K562 (cell line): ENCODE results near the gene GATC. TPM values are rescaled to one million over a fixed set of nuclear protein-coding genes. Genes with fewer than 3 reads are reported as not detected.

ENCODE experiments used
- ATAC-seq: fragments of 200-7000 bp; cut with Tn5 transposase; 3 replicates; pipeline ENCODE4 v1.9.1; 2020; ENCODE audit warnings: moderate library complexity
- BruUV-seq: library from RNA; stranded (reverse); fragments of 400-500 nt; replicated peaks from 2 replicates; lab custom pipeline; 2021; lab: Mats Ljungman, UMichigan
- CTCF ChIA-PET: fragments of 300-600 bp; formaldehyde crosslinking; extraction: SDS; loops from one replicate; lab custom pipeline; 2021; ENCODE audit warnings: low intra/inter-chr PET ratio; lab: Yijun Ruan, JAX
- POLR2A ChIA-PET: fragments of 300-600, 350-650 bp; sonication (Branson Sonifier 250); formaldehyde crosslinking; extraction: SDS; loops from one replicate; lab custom pipeline; 2021; ENCODE audit warnings: antibody characterized with exemption, inconsistent platforms; lab: Yijun Ruan, JAX
- DNase-seq, 4 experiments: peaks; one replicate each; pipeline versions ENCODE4 v3.0.0 to v3.0.0-alpha.2; 2011 to 2018; ENCODE audit warnings: low spot score in 3 of 4, mixed read lengths in 3 of 4; ENCODE audit errors: extremely low read depth in 1 of 4
- FAIRE-seq: peaks from 2 replicates; lab custom pipeline; 2011; peaks lifted over from hg19 to GRCh38; lab: Jason Lieb, UNC
- H2AFZ ChIP-seq: 2 replicates; pipeline ENCODE4 v1.6.0; 2011; ENCODE audit warnings: low read depth, low read length, control low read depth, inconsistent platforms
- H3K27ac ChIP-seq: fragments of 200-600 bp; 3 replicates; pipeline ENCODE4 v1.8.0; 2011; ENCODE audit warnings: low read depth, mild to moderate bottlenecking, control low read depth, inconsistent platforms, low read length, moderate library complexity, mixed read lengths; ENCODE audit errors: extremely low read depth
- H3K27me3 ChIP-seq, 2 experiments: fragments of 300-600 bp in 1 of 2; 2 replicates in 1 of 2; 3 replicates in 1 of 2; pipeline versions ENCODE4 v1.6.0 to v1.8.0; 2011; ENCODE audit warnings: inconsistent platforms in 2 of 2, low read length in 2 of 2, mild to moderate bottlenecking in 1 of 2, mixed read lengths in 1 of 2, moderate library complexity in 1 of 2; ENCODE audit not compliant: control insufficient read depth in 2 of 2, insufficient read depth in 2 of 2
- H3K36me3 ChIP-seq: fragments of 300-600 bp; 3 replicates; pipeline ENCODE4 v1.8.0; 2011; ENCODE audit warnings: mild to moderate bottlenecking, low read length, inconsistent platforms; ENCODE audit not compliant: control insufficient read depth, insufficient read depth
- H3K4me1 ChIP-seq, 2 experiments: fragments of 200-600 bp in 1 of 2; replicated peaks in 1 of 2; 2 replicates in 1 of 2; 3 replicates in 1 of 2; pipeline versions ENCODE4 v1.5.1 to v1.8.0; 2011; ENCODE audit warnings: inconsistent platforms in 2 of 2, low read length in 2 of 2, mild to moderate bottlenecking in 1 of 2, mixed read lengths in 1 of 2, moderate library complexity in 1 of 2; ENCODE audit not compliant: control insufficient read depth in 2 of 2, insufficient read depth in 2 of 2
- H3K4me2 ChIP-seq: 2 replicates; pipeline ENCODE4 v1.6.1; 2011; ENCODE audit warnings: low read length, control low read depth, inconsistent platforms, mixed read lengths; ENCODE audit not compliant: insufficient read depth
- H3K4me3 ChIP-seq: fragments of 200-600 bp; sonication (generic), shearing (Covaris generic); 2 replicates; pipeline ENCODE4 v1.5.1; 2016; ENCODE audit warnings: control low read depth, inconsistent platforms
- H3K79me2 ChIP-seq: fragments of 200-600 bp; 3 replicates; pipeline ENCODE4 v1.8.0; 2011; ENCODE audit warnings: low read length, inconsistent platforms; ENCODE audit not compliant: control insufficient read depth, insufficient read depth
- H3K9ac ChIP-seq, 2 experiments: 2 replicates each; pipeline versions ENCODE4 v1.6.0 to v1.6.1; 2011; ENCODE audit warnings: low read depth in 2 of 2, low read length in 2 of 2, control low read depth in 1 of 2, inconsistent platforms in 1 of 2, mild to moderate bottlenecking in 1 of 2, mixed read lengths in 1 of 2; ENCODE audit not compliant: insufficient read depth in 1 of 2
- H3K9me1 ChIP-seq: one replicate; pipeline ENCODE4 v1.6.0; 2011; ENCODE audit warnings: inconsistent platforms, mild to moderate bottlenecking, low read length, moderate library complexity; ENCODE audit not compliant: control insufficient read depth, insufficient read depth
- H3K9me3 ChIP-seq: replicated peaks from 2 replicates; pipeline ENCODE4 v1.5.1; 2011; ENCODE audit warnings: low read depth, low read length, inconsistent platforms; ENCODE audit not compliant: control insufficient read depth, insufficient read depth
- H4K20me1 ChIP-seq: replicated peaks from 2 replicates; pipeline ENCODE4 v1.6.1; 2011; ENCODE audit warnings: low read length, inconsistent platforms, mixed read lengths; ENCODE audit not compliant: control insufficient read depth, insufficient read depth
- CAMTA2 ChIP-seq: fragments of 250-450 bp; sonication (Bioruptor Pico); conservative IDR thresholded peaks from 2 replicates; pipeline ENCODE4 v1.5.1; 2022
- E2F5 ChIP-seq: sonication (generic); formaldehyde crosslinking; IDR thresholded peaks from 2 replicates; pipeline ENCODE4 v1.8.0; 2022; ENCODE audit warnings: mild to moderate bottlenecking, missing genetic modification reagents
- HNRNPH1 ChIP-seq: fragments of 200-400 bp; formaldehyde crosslinking; optimal IDR thresholded peaks from 2 replicates; pipeline ENCODE3; 2017; ENCODE audit warnings: low read depth, mild to moderate bottlenecking, low read length, moderate library complexity
- MTF1 ChIP-seq: fragments of 250-450 bp; sonication (Bioruptor Pico); IDR thresholded peaks from 2 replicates; pipeline ENCODE4 v1.9.0; 2021; ENCODE audit warnings: moderate library complexity, mild to moderate bottlenecking, inconsistent platforms, borderline replicate concordance
- RERE ChIP-seq: sonication (generic); formaldehyde crosslinking; IDR thresholded peaks from 2 replicates; pipeline ENCODE4 v1.8.0; 2023; ENCODE audit warnings: missing genetic modification reagents, mild to moderate bottlenecking, borderline replicate concordance
- SAFB ChIP-seq: fragments of 200-400 bp; formaldehyde crosslinking; IDR thresholded peaks from 2 replicates; pipeline ENCODE4 v1.6.1; 2017; ENCODE audit warnings: low read depth, low read length, borderline replicate concordance
- SIX5 ChIP-seq, 2 experiments: IDR thresholded peaks; 2 replicates each; pipeline ENCODE4 v1.6.1; 2011; ENCODE audit warnings: low read length in 2 of 2, borderline replicate concordance in 1 of 2, low read depth in 1 of 2, mild to moderate bottlenecking in 1 of 2, moderate library complexity in 1 of 2; ENCODE audit not compliant: insufficient read depth in 1 of 2
- TAF7 ChIP-seq: fragments of 450-650 bp; IDR thresholded peaks from 2 replicates; pipeline ENCODE4 v1.6.1; 2016; ENCODE audit warnings: missing genetic modification characterization, missing compliant biosample characterization
- TEAD2 ChIP-seq: fragments of 450-650 bp; IDR thresholded peaks from 2 replicates; pipeline ENCODE4 v1.6.1; 2016; ENCODE audit warnings: missing genetic modification characterization, control low read depth, missing compliant biosample characterization
- ZBTB8A ChIP-seq: fragments of 450-650 bp; IDR thresholded peaks from 2 replicates; pipeline ENCODE4 v1.6.1; 2018; ENCODE audit warnings: mild to moderate bottlenecking, moderate library complexity; ENCODE audit not compliant: partially characterized antibody
- ZNF354B ChIP-seq: fragments of 250-450 bp; sonication (Bioruptor Pico); IDR thresholded peaks from 2 replicates; pipeline ENCODE4 v1.4.0; 2020
- WGBS: fragments of 100-300 bp; shearing (Covaris generic); methylation state at CpG from one replicate; pipeline ENCODE4 v1.1.6; 2016; ENCODE audit warnings: low coverage, mixed read lengths; ENCODE audit not compliant: insufficient coverage; ENCODE audit errors: missing lambda C conversion rate; 5-methylcytosine and 5-hydroxymethylcytosine counted together
- in situ Hi-C: fragments of 300-500 bp; cut with MboI; formaldehyde crosslinking; loops from 4 replicates; pipeline ENCODE4 v1.15.0; 2018; ENCODE audit warnings: inconsistent platforms, mixed read lengths
- intact Hi-C: fragments of 100-400 bp; cut with micrococcal nuclease; formaldehyde crosslinking; loops from 2 replicates; pipeline ENCODE4 v1.14.2; 2022
- polyA plus RNA-seq, 8 experiments: library from polyadenylated mRNA; depleted of rRNA in 4 of 8; stranded (reverse) in 5 of 8; unstranded in 3 of 8; fragments of >200 nt; fragmentation: Nextera tagmentation in 2 of 8; fragmentation: Illumina TruSeq in 1 of 8; extraction: Ambion mirVana in 2 of 8; extraction: Trizol in 1 of 8; gene quantifications; 2 replicates each; pipeline versions ENCODE4 v1.2.1 to v1.2.3, GENCODE V29; 2011 to 2014; ENCODE audit warnings: inconsistent platforms in 1 of 8, missing spikeins in 1 of 8
- total RNA-seq, 7 experiments: library from RNA; depleted of rRNA in 6 of 7; stranded (reverse); fragments of >200 nt in 6 of 7; fragmentation: Illumina TruSeq in 2 of 7; extraction: Trizol in 2 of 7; gene quantifications; 2 replicates each; pipeline versions ENCODE4 v1.2.1 to v1.2.3, GENCODE V29; 2011 to 2021; ENCODE audit warnings: low replicate concordance in 1 of 7

GATC gene
- total and polyA plus RNA-seq, 9 of the 15 experiments (the other 6 are each of a cell fraction or from before 2014, with no cell fraction given), result 5.8 to 52.6 (median 28.2) TPM

GRCh38 chr12:120397824-120398540 lies 48.3 kb upstream of the GATC start:
- FAIRE-seq, result no peak

More at GRCh38 chr12:120397824-120398540, 48.3 kb upstream of the GATC start:
- Histone ChIP-seq H3K4me1 (peaks cover 0 to 7% of the 10 kb centered on the region in 2 experiments; a peak in 2 of 5 replicates), H4K20me1 (peaks cover 3% of the 10 kb centered on the region; the same call in 1 of the 2 replicates), H3K9ac (no peak overlapping the region; a peak in 1 of 4 replicates), H3K27ac (no peak overlapping the region), H2AFZ (no peak overlapping the region), H3K9me1 (no peaks in the 10 kb centered on the region), H3K27me3 (peaks cover 28 to 38% of the 10 kb centered on the region in 2 experiments), H3K9me3 (no peaks in the 10 kb centered on the region; the same call in 1 of the 2 replicates), H3K4me3 (no peak overlapping the region), H3K36me3 (no peaks in the 10 kb centered on the region), H3K4me2 (no peak overlapping the region), H3K79me2 (no peaks in the 10 kb centered on the region)
- TF ChIP-seq SIX5 (IDR thresholded peaks at IDR 0.05; ENCODE audit: borderline replicate concordance in 1 of 2, insufficient read depth in 1 of 2, low read depth in 1 of 2, low read length in 2 of 2), result no peak
- no peak for TF ChIP-seq HNRNPH1
- no peak for TF ChIP-seq ZBTB8A
- TF ChIP-seq ZNF354B (CRISPR knock-in tag), result no peak
- no peak for TF ChIP-seq MTF1 (CRISPR knock-in tag)
- no peak for TF ChIP-seq E2F5 (CRISPR knock-in tag)
- no peak for TF ChIP-seq RERE (CRISPR knock-in tag)
- TF ChIP-seq TAF7 (tag), result no peak
- no peak for TF ChIP-seq TEAD2
- no peak for TF ChIP-seq SAFB
- no peak for TF ChIP-seq CAMTA2 (CRISPR knock-in tag)
- ATAC-seq (no peak), DNase-seq (no peak)
- intact Hi-C loops, result no loop called here
- CTCF ChIA-PET, result no interaction called here
- in situ Hi-C loops, result no loop called here
- POLR2A ChIA-PET, result interaction anchor here (1.4 kb wide), 1 partner anchor 10 kb away, joined by 3 read pairs; no protein-coding TSS in a partner anchor
- WGBS, result 30% methylated on average over 23 of the region's 33 CpGs
- no TSS peak for BruUV-seq
